ENCODE measurements around the gene DIRAS3.

DIRAS3 gene

GRCh38 chr1:68013351-68013750 lies 37.1 kb downstream of the DIRAS3 start:
- Histone ChIP-seq H3K4me3 (ENCODE audit: low read depth, low read length) (no peak overlapping the region), H3K36me3 (ENCODE audit: control insufficient read depth in 2 of 2, insufficient read depth in 1 of 2, low read length in 2 of 2) (no peaks in the 10 kb centered on the region), H3K4me1 (ENCODE audit: control insufficient read depth, insufficient read depth, low read length) (no peaks in the 10 kb centered on the region), H3K9me3 (ENCODE audit: control insufficient read depth, insufficient read depth, low read depth, low read length) (no peaks in the 10 kb centered on the region), H3K27ac (ENCODE audit: extremely low read depth, low read depth, low read length) (no peak overlapping the region)
- ChIA-PET POLR2A (no interaction called here), CTCF (no interaction called here)
- TF ChIP-seq ZBTB48 (tag by site-specific recombination; IDR thresholded peaks at IDR 0.05) = no peak
- TF ChIP-seq SCRT2 (tag by site-specific recombination; IDR thresholded peaks at IDR 0.05) = no peak
- TF ChIP-seq ZNF354C (tag by site-specific recombination; IDR thresholded peaks at IDR 0.05; ENCODE audit: borderline replicate concordance, low read depth) = no peak
- TF ChIP-seq KLF16 (tag by site-specific recombination; IDR thresholded peaks at IDR 0.05) = no peak
- TF ChIP-seq ZNF521 (tag by site-specific recombination; IDR thresholded peaks at IDR 0.05) = no peak
- no peak for TF ChIP-seq ZNF311 (tag by site-specific recombination; IDR thresholded peaks at IDR 0.05; ENCODE audit: borderline replicate concordance)
- no peak for TF ChIP-seq ZNF580 (tag by site-specific recombination; IDR thresholded peaks at IDR 0.05)
- no peak for TF ChIP-seq ZNF48 (tag by site-specific recombination; IDR thresholded peaks at IDR 0.05)
- no peak for TF ChIP-seq ZNF510 (tag by site-specific recombination; IDR thresholded peaks at IDR 0.05; ENCODE audit: insufficient replicate concordance)
- TF ChIP-seq KLF8 (tag by site-specific recombination; IDR thresholded peaks at IDR 0.05) = no peak
- TF ChIP-seq GLI2 (tag by site-specific recombination; IDR thresholded peaks at IDR 0.05; ENCODE audit: borderline replicate concordance, low read depth) = no peak
- no peak for TF ChIP-seq ZNF704 (tag by site-specific recombination; IDR thresholded peaks at IDR 0.05)
- no peak for TF ChIP-seq ZBTB26 (tag by site-specific recombination; optimal IDR thresholded peaks at IDR 0.05)
- TF ChIP-seq ZNF280C (tag by site-specific recombination; IDR thresholded peaks at IDR 0.05) = no peak
- TF ChIP-seq ZNF623 (tag by site-specific recombination; IDR thresholded peaks at IDR 0.05) = no peak

GRCh38 chr1:68011657-68012375 lies 38.6 kb downstream of the DIRAS3 start:
- H3K4me3 ChIP-seq (ENCODE audit: low read depth, low read length) = no peak overlapping the region
- no peak overlapping the region for H3K27ac ChIP-seq (ENCODE audit: extremely low read depth, low read depth, low read length)
- no peaks in the 10 kb centered on the region for H3K4me1 ChIP-seq (ENCODE audit: control insufficient read depth, insufficient read depth, low read length)
- ChIA-PET CTCF (interaction anchor here (1.7 to 3.6 kb wide), 3 partner anchors 158 to 245 kb away, joined by 6 to 17 read pairs (median 14); no protein-coding TSS in a partner anchor), POLR2A (no interaction called here)
- no peaks in the 10 kb centered on the region for H3K36me3 ChIP-seq (ENCODE audit: control insufficient read depth in 2 of 2, insufficient read depth in 1 of 2, low read length in 2 of 2)
- no peaks in the 10 kb centered on the region for H3K9me3 ChIP-seq (ENCODE audit: control insufficient read depth, insufficient read depth, low read depth, low read length)
- no peak for TF ChIP-seq MYNN (tag by site-specific recombination; IDR thresholded peaks at IDR 0.05; ENCODE audit: borderline replicate concordance)
- TF ChIP-seq ZNF426 (tag by site-specific recombination; IDR thresholded peaks at IDR 0.05) = no peak
- no peak for TF ChIP-seq ZNF266 (tag by site-specific recombination; IDR thresholded peaks at IDR 0.05; ENCODE audit: low read depth)

Measured in HEK293 (cell line).